GM21717 (cell line): ENCODE measurements around the gene LZTR1.

Experiments
- ATAC-seq: cut with Tn5 transposase; IDR thresholded peaks from one replicate; pipeline ENCODE4 v1.9.1; 2021; ENCODE audit warnings: mild to moderate bottlenecking, moderate library complexity; ENCODE audit not compliant: unreplicated experiment

LZTR1 gene

DNA sequence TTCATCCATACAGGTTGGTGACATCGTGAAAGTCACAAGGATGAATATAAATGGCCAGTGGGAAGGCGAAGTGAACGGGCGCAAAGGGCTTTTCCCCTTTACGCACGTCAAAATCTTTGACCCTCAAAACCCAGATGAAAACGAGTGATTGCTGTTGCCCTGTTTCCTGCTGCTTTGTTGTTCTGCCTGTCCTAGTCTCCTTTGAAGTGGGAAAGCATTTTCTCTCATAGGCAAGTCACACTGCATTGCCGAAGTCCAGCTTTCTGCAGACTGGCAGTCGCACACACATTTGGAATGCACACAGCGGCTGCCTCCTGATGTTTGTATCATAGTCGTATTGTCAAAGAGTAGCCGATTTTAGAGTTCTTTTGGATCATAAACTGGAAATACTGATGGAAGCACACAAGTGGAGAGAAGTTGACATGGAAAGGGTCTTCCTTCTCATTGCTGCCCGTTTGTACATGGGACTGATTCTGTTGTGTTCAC is 32.4 kb upstream of the LZTR1 start:
- ATAC-seq = no peak

DNA sequence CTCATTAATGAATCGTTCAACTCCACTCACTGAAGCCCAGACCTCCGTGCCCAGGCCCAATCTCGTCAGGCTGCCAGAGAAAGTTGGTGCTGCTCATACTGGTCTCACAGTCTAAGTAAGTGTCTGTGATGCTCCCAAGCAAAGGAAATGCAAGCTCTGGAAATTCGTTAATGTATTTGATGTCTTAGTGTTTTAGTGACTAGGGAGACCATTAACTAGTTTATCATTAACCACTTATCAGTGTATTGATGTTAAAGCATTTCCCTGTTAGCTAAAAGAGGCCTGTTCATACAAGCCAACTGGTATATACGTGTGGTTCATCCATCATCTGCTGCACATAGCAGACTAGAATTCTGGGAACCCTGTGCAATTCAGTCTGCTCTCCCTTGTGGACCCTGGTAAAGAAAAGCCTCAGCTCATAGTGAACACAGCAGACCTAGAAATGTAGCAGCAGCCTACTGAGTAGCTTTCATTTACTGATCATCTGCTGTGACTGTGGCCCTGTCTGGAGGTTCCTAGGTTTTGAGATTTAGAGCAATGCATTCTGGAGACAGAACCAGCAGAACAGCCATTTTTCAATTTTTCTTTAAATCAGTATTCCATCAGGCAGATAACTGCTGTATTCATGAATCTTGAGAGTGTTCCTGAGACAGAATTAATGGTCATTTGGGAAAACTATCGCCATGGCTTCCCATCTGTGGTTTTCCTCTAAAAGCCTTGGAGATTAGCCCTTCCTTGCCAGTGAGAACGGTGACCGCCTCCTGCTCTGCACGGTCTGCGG is 30.8 kb upstream of the LZTR1 start:
- ATAC-seq = no peak

- no peak for ATAC-seq
These were observed 30.1 kb upstream of the LZTR1 start for GRCh38 chr22:20951932-20952380.

GRCh38 chr22:20952544-20953341 is 29.4 kb upstream of the LZTR1 start:
- ATAC-seq = no peak

GRCh38 chr22:20953342-20953608 is 28.8 kb upstream of the LZTR1 start:
- ATAC-seq = no peak

DNA sequence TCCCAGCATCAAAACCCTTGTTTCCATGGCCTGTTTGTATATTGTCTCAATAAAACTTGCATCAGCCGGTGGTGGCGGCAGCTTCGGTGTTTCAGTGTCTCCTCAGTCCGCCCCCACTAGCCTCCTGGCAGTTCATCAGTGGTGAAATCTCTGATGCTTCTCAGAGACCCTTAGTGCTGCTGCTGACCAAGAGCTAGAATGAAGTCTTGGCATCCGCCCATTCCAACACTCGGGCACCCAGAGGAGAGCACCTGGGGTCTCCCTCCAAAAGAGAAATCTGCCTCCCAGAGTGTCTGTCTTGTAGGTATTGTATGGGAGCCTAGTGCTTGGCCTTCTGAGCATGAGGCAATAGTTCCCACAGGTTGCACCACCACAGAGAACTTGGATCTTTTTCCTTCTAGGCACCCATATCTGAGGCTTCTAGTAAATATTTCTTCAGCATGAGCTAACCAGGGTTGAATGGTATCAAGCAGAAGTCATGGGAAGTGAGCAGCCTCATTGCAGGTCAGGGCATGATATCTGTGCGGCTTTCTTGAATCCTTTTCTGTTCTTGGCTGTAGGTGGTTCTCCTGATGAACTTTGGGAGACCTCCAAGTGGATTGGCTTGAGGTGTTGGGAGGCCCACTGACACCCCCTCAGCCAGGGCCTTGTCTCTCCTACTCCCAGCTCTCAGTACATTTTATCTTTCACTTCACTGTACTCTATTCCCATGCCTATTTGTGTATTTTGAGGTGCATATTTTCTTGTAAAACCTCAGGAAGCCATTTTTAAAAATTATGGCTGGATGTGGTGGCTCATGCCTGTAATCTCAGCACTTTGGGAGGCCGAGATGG is 28.2 kb upstream of the LZTR1 start:
- no peak for ATAC-seq

DNA sequence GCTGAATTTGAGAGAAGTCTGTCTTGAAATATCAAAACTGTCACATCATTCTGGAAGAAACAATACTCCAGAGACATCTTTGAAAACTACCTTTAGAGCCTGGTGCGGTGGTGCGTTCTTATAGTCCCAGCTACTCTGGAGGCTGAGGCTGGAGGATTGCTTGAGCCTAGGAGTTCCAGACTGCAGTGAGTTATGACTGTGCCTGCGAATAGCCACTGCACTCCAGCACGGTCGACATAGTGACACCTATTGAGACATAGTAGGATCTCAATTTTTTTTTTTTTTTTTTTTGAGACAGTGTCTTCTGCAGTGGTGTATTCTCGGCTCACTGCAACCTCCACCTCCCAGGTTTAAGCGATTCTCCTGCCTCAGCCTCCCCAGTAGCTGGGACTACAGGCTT is 26.5 kb upstream of the LZTR1 start:
- no peak for ATAC-seq

DNA sequence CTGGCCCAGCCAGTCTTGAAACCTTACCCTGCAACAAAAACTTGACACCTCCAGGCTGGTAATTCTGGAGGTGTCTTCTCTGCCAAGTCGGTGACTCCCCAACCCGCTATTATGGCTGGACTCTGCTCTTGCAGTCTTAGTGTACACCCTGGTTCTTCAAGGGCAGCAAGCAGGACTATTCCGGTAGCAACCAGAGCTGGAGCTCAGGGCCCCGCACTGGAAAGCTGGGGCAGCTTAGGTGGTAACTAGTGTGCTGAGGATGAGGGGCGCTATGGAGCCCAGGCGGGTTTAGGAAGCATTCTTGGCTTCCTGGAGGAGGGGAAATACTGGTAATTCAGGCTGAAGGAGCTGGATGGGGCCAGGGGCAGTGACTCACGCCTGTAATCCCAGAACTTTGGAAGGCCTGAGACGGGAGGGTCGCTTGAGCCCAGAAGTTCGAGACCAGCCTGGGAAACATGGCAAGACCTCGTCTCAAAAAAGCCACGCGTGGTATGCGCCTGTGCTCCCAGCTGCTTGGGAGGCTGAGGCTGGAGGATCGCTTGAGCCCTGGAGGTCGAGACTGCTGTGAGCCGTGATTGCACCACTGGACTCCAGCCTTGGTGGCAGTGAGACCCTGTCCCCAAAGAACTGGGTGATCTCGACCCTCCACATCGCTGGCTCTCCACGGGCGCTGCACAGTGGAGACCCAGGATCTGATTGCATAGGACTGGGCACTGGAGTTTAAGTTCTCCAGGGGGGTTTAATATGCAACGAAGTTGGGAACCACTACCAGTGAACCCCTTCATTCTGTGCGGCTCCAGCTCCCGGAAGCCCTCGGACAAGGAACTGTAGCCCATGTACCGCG is 25.6 kb upstream of the LZTR1 start:
- ATAC-seq = no peak

GRCh38 chr22:20957102-20957682 is 24.9 kb upstream of the LZTR1 start:
- no peak for ATAC-seq

- no peak for ATAC-seq
These were observed 24.2 kb upstream of the LZTR1 start for GRCh38 chr22:20957683-20958431.

- no peak for ATAC-seq
These were observed 22.3 kb upstream of the LZTR1 start for GRCh38 chr22:20959578-20960461.

GRCh38 chr22:20960609-20961008 is 21.5 kb upstream of the LZTR1 start:
- no peak for ATAC-seq

DNA sequence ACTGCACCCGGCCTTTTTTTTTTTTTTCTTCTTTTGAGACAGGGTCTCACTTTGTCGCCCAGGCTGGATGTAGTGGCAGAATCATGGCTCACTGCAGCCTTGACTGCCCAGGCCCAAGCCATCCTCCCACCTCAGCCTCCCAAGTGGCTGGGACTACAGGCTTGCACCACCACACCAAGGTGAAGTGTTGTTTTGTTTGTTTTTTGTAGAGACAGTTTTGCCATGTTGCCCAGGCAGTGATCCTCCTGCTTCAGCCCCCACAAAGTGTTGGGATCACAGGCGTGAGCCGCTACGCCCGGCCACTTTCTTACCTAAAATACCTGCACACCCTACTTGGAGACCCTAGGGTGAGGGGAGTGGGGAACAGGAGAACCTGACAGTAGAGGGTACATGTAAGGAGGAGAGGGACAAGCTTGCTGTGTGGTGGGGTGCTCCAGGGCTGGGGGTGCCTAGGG is 19.6 kb upstream of the LZTR1 start:
- ATAC-seq = no peak

GRCh38 chr22:20963201-20964052 is 18.7 kb upstream of the LZTR1 start:
- no peak for ATAC-seq

DNA sequence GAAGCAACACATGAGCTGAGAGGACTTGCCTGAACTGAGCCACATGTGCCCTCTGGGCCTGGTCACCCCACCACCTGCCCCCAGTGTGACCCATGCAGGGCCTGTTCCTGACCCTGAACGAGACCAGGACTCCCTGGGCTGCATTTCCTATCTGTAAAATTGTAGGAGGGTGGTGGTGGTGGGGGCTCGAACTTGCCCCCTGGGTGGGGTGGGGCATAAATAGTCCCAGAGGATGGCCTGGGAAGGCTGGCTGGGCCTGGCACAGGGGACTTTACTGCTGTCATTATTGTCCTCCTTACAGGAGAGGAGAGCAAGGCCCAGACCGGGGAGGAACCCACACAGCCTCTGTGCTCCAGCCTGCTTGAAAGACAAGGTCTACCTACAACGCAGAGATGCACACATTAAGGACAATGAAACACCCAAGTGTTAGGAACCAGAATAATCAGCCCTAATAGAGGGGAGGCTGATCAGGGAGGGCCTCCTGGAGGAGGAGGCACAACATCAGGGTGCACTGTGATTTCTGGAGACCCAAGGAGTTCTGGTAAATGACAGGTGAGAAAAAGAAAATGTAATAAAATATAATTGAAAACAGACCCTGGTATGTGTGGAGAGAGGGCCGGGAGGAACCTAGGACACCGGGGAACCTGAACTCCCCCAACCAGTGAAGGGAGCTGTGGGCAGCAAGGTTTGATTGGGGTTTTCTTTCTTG is 17.9 kb upstream of the LZTR1 start:
- ATAC-seq = no peak

- ATAC-seq = no peak
These were observed 17.3 kb upstream of the LZTR1 start for GRCh38 chr22:20964799-20965103.
